Kidney epithelial cell (primary cell): ENCODE data around the gene GRM3. TPM values are rescaled to one million over a fixed set of nuclear protein-coding genes. Genes with fewer than 3 reads are reported as not detected.

Experiments
- DNase-seq: peaks from one replicate; pipeline ENCODE4 v3.0.0-alpha.2; 2010; ENCODE audit warnings: low read depth
- H3K27me3 ChIP-seq: 2 replicates; pipeline ENCODE4 v1.6.0; 2011; ENCODE audit warnings: low read length; ENCODE audit not compliant: control insufficient read depth, insufficient read depth
- H3K36me3 ChIP-seq: 2 replicates; pipeline ENCODE4 v1.5.1; 2011; ENCODE audit warnings: low read length; ENCODE audit not compliant: control insufficient read depth, insufficient read depth
- H3K4me3 ChIP-seq: 2 replicates; pipeline ENCODE4 v1.5.1; 2011; ENCODE audit warnings: low read depth, mild to moderate bottlenecking, control low read depth, low read length
- total RNA-seq: library from RNA; depleted of rRNA; stranded (reverse); fragments of >200 nt; gene quantifications from 2 replicates; pipeline ENCODE4 v1.2.3, GENCODE V29; 2015
- TF ChIP-seq, protein P1 (sequence below): IDR thresholded peaks from 2 replicates; pipeline ENCODE4 v1.5.1; 2011; ENCODE audit warnings: mild to moderate bottlenecking, moderate library complexity, low read length, control low read depth, inconsistent platforms; ENCODE audit not compliant: insufficient read depth, poor library complexity, severe bottlenecking

The GRM3 gene
- total RNA-seq, 1 donor from 2014 or later, result not detected

GRCh38 chr7:86748843-86749719 is 105.4 kb downstream of the GRM3 start:
- TF ChIP-seq, protein P1, sequence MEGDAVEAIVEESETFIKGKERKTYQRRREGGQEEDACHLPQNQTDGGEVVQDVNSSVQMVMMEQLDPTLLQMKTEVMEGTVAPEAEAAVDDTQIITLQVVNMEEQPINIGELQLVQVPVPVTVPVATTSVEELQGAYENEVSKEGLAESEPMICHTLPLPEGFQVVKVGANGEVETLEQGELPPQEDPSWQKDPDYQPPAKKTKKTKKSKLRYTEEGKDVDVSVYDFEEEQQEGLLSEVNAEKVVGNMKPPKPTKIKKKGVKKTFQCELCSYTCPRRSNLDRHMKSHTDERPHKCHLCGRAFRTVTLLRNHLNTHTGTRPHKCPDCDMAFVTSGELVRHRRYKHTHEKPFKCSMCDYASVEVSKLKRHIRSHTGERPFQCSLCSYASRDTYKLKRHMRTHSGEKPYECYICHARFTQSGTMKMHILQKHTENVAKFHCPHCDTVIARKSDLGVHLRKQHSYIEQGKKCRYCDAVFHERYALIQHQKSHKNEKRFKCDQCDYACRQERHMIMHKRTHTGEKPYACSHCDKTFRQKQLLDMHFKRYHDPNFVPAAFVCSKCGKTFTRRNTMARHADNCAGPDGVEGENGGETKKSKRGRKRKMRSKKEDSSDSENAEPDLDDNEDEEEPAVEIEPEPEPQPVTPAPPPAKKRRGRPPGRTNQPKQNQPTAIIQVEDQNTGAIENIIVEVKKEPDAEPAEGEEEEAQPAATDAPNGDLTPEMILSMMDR, result no peak
- DNase-seq, result no peak
- no peaks in the 10 kb centered on the region for H3K27me3 ChIP-seq
- no peak overlapping the region for H3K4me3 ChIP-seq
- no peaks in the 10 kb centered on the region for H3K36me3 ChIP-seq

- Histone ChIP-seq H3K4me3 (no peak overlapping the region), H3K27me3 (no peaks in the 10 kb centered on the region), H3K36me3 (no peaks in the 10 kb centered on the region)
- no peak for DNase-seq
- TF ChIP-seq, protein P1, result no peak
Measured at GRCh38 chr7:86749741-86750665, 106.3 kb downstream of the GRM3 start.

- no peaks in the 10 kb centered on the region for H3K27me3 ChIP-seq
- DNase-seq, result no peak
- H3K4me3 ChIP-seq, result no peak overlapping the region
- no peaks in the 10 kb centered on the region for H3K36me3 ChIP-seq
- TF ChIP-seq, protein P1, result no peak
Measured at GRCh38 chr7:86760236-86760635, 116.5 kb downstream of the GRM3 start.

- Histone ChIP-seq H3K27me3 (no peaks in the 10 kb centered on the region), H3K36me3 (no peaks in the 10 kb centered on the region), H3K4me3 (no peak overlapping the region)
- TF ChIP-seq, protein P1, result no peak
- no peak for DNase-seq
Measured at GRCh38 chr7:86762129-86762528, 118.4 kb downstream of the GRM3 start.

DNA sequence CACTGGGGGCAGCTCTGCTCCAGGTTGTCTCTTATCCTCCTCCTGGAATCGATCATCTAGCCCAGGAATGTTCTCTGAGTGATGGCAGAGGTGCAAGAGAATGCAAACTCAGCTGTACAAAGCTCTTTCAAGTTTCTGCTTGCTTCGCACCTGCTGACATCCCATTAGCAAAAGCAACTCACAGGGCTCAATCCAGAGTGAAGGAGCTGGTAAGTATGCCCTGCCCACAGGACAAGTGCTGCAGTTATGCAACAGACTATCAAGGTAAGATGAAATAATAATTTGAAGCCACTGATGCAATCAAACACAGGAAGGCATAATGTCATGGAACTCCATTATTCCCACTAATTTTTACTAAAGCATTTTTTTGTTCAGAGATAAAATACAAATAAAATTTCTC is 122.2 kb downstream of the GRM3 start:
- no peak for DNase-seq

More for the DNA sequence above, 122.2 kb downstream of the GRM3 start:
- Histone ChIP-seq H3K36me3 (no peaks in the 10 kb centered on the region), H3K4me3 (no peak overlapping the region), H3K27me3 (no peaks in the 10 kb centered on the region)
- TF ChIP-seq, protein P1, result no peak
